DMS153 treated with DMSO at 0.1 percent for 48 hours (cell line): ENCODE data around the gene GATA2.

Source experiments
- DNase-seq: peaks from one replicate; lab custom pipeline; 2025; ENCODE audit not compliant: unreplicated experiment; lab: John Stamatoyannopoulos, UW

Gene GATA2

DNA sequence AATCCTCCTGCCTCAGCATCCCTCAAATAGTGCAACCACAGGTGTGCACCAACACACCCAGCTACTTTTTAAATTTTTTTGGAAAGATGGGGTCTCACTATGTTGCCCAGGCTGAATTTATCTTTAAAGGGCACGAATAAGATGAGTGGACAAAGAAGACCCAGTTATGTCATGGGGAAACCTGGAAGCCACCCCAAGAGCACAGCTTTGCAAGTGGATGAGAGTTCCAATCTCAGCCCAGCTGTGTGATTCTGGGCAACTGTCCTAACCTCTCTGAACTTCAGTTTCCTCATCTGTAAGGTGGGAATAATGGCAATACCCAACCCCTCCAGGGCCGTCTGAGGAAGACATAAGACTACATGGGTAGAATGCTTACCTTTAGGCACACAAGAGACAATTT, 58.5 kb downstream of the GATA2 start:
- no peak for DNase-seq

DNA sequence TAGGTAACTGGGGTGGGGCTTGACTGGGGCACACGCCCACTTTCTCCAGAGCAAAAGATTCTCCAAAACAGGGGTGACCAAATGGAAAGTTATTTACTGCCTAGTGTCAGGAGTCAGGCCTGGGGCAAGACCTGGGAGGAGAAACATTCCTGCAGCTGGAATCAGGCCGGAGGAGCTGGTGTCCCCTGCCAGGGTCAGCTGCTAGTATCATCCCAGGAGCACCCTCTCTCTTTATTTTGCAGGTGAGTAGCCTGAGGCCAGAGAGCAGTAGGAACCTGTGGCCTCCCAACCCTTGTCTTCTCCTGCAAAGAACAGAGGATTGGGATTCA, 59.2 kb downstream of the GATA2 start:
- no peak for DNase-seq

- peak; percentile 12 for DNase-seq
These were observed 59.8 kb downstream of the GATA2 start for GRCh38 chr3:128432971-128433836.

- peak; percentile 10 for DNase-seq
These were observed 60.6 kb downstream of the GATA2 start for GRCh38 chr3:128432301-128432970.

DNA sequence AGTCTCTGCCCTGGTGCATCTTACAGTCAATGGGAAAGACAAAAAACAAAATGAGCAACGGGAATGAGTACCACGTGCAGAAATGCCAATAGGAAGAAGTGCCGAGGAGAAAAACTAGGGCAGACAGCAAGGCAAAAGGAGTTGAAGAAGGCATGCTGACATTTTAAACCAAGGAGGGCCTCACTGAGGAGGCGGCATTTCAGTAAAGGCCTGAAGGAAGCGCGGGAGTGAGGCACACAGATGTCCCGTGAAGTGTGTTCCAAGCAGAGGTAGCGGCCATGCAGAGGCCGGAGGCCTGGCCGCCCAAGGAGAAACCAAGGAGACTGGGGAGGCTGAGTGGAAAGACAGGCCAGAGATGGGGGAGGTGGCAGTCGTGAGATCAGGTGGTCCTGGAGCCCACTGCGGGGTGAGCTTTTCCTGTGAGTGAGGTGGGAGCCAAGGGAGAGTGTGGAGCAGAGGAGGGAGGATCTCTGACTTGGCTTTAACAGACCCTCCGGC, 61.1 kb downstream of the GATA2 start:
- no peak for DNase-seq

DNA sequence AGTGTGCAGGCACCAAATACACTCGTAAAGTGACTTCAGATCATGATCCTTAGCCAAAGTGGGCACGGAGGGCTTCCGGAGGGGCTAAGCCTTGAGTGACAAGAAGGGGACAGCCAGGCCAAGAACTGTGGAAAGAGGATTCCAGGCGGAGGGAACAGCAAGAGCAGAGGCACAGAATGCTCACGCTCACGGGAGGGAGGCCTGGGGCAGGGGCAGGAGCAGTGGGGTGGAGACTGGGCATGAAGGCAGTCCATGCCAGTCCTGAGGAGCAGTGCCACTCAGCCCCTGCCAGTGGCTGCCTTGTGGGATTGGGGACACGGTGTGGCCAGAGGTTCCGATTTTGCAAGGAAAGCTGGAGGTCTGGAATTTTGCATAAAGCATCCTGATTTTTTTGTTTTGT, 62.3 kb downstream of the GATA2 start:
- DNase-seq, result no peak

DNA sequence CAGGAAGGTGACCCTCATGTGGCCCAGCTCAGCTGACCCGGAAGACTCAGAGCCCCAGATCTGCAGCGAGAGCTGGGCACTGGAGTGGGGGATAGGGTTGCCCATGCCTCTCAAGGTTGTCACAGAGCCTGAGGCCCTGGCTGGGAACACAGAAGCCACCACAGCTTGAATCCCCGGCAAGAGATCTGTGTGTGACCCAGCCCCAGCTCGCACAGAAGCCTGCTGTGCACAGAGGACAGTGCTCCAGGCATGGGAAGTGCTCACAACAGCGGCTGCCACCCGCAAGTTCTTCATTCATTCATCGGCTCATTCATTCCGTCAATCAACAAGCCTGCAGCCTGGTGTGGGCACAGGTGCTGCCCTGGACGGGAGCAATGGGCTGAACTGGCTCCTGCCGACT, 62.7 kb downstream of the GATA2 start:
- no peak for DNase-seq

GRCh38 chr3:128429751-128430150, 63.2 kb downstream of the GATA2 start:
- DNase-seq, result no peak
